GM18517 (cell line): ENCODE data around the gene TNXB.
"Not testable (repeated sequence)": the region's sequence is repeated elsewhere in the genome, so short reads cannot be mapped to it uniquely, and the experiment has no call there.

Source experiments
- ATAC-seq: cut with Tn5 transposase; IDR thresholded peaks from one replicate; pipeline ENCODE4 v1.9.1; 2021; ENCODE audit warnings: mild to moderate bottlenecking, moderate library complexity; ENCODE audit not compliant: unreplicated experiment

The TNXB gene

GRCh38 chr6:32068867-32069266 lies 40.3 kb downstream of the TNXB start:
- ATAC-seq = no peak

GRCh38 chr6:32068315-32068714 lies 40.8 kb downstream of the TNXB start:
- ATAC-seq = not testable (repeated sequence)

GRCh38 chr6:32067521-32067920 lies 41.6 kb downstream of the TNXB start:
- not testable (repeated sequence) for ATAC-seq

- ATAC-seq = no peak
These were observed 44.4 kb downstream of the TNXB start for GRCh38 chr6:32064706-32065105.

GRCh38 chr6:32060966-32061655 lies 48.0 kb downstream of the TNXB start:
- no peak for ATAC-seq

- ATAC-seq = no peak
These were observed 50.6 kb downstream of the TNXB start for GRCh38 chr6:32058511-32058963.

- ATAC-seq = no peak
These were observed 51.2 kb downstream of the TNXB start for GRCh38 chr6:32057966-32058365.

- no peak for ATAC-seq
These were observed 52.9 kb downstream of the TNXB start for GRCh38 chr6:32056254-32056653.

- ATAC-seq = not testable (repeated sequence)
These were observed 53.4 kb downstream of the TNXB start for GRCh38 chr6:32055756-32056155.

GRCh38 chr6:32053314-32053713 lies 55.8 kb downstream of the TNXB start:
- not testable (repeated sequence) for ATAC-seq

GRCh38 chr6:32052626-32053025 lies 56.5 kb downstream of the TNXB start:
- ATAC-seq = not testable (repeated sequence)

- no peak for ATAC-seq
These were observed 58.6 kb downstream of the TNXB start for GRCh38 chr6:32050562-32050961.

GRCh38 chr6:32049736-32050135 lies 59.4 kb downstream of the TNXB start:
- ATAC-seq = not testable (repeated sequence)

GRCh38 chr6:32049149-32049548 lies 60.0 kb downstream of the TNXB start:
- not testable (repeated sequence) for ATAC-seq

GRCh38 chr6:32047855-32048766 lies 61.0 kb downstream of the TNXB start:
- no peak for ATAC-seq

GRCh38 chr6:32047539-32047854 lies 61.6 kb downstream of the TNXB start:
- ATAC-seq = no peak

GRCh38 chr6:32047084-32047478 lies 62.1 kb downstream of the TNXB start:
- no peak for ATAC-seq

GRCh38 chr6:32046450-32047083 lies 62.6 kb downstream of the TNXB start:
- no peak for ATAC-seq

- no peak for ATAC-seq
These were observed 63.2 kb downstream of the TNXB start for GRCh38 chr6:32045811-32046449.

GRCh38 chr6:32044916-32045315 lies 64.2 kb downstream of the TNXB start:
- not testable (repeated sequence) for ATAC-seq
